HL-60 (cell line): ENCODE measurements around the gene KDM2B.

ENCODE experiments used
- POLR2AphosphoS5 ChIP-seq: IDR thresholded peaks from 2 replicates; pipeline ENCODE4 v1.6.1; 2012; ENCODE audit warnings: low read depth
- REST ChIP-seq: IDR thresholded peaks from 2 replicates; pipeline ENCODE4 v1.6.1; 2012; ENCODE audit warnings: low read depth; ENCODE audit not compliant: insufficient replicate concordance
- SPI1 ChIP-seq: IDR thresholded peaks from 2 replicates; pipeline ENCODE4 v1.6.1; 2012; ENCODE audit warnings: low read depth, mild to moderate bottlenecking, borderline replicate concordance
- TF ChIP-seq, protein P1 (sequence below): IDR thresholded peaks from one replicate; pipeline ENCODE4 v1.5.1; 2011; ENCODE audit warnings: low read length, control low read depth, inconsistent platforms; ENCODE audit not compliant: insufficient read depth

- TF ChIP-seq, protein P1, sequence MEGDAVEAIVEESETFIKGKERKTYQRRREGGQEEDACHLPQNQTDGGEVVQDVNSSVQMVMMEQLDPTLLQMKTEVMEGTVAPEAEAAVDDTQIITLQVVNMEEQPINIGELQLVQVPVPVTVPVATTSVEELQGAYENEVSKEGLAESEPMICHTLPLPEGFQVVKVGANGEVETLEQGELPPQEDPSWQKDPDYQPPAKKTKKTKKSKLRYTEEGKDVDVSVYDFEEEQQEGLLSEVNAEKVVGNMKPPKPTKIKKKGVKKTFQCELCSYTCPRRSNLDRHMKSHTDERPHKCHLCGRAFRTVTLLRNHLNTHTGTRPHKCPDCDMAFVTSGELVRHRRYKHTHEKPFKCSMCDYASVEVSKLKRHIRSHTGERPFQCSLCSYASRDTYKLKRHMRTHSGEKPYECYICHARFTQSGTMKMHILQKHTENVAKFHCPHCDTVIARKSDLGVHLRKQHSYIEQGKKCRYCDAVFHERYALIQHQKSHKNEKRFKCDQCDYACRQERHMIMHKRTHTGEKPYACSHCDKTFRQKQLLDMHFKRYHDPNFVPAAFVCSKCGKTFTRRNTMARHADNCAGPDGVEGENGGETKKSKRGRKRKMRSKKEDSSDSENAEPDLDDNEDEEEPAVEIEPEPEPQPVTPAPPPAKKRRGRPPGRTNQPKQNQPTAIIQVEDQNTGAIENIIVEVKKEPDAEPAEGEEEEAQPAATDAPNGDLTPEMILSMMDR = no peak
- no peak for TF ChIP-seq POLR2AphosphoS5
- TF ChIP-seq REST = no peak
- no peak for TF ChIP-seq SPI1
Observed at GRCh38 chr12:121454921-121455320, 125.9 kb downstream of the KDM2B start.
